Right lobe of liver (tissue), 4 donors: ENCODE data around the gene ZNF865.
"Not testable (repeated sequence)": the region's sequence is repeated elsewhere in the genome, so short reads cannot be mapped to it uniquely, and the experiment has no call there.

Source experiments
- CTCF ChIP-seq, 4 donors: fragments of 200-600 bp in 3 of 4; fragments of 450-650 bp in 1 of 4; IDR thresholded peaks; one replicate each; pipeline versions ENCODE4 v1.5.1 to v1.8.0; 2016 to 2022; ENCODE audit warnings: antibody characterized with exemption in 4 of 4, mild to moderate bottlenecking in 2 of 4
- POLR2A ChIP-seq: fragments of 450-650 bp; IDR thresholded peaks from one replicate; pipeline ENCODE4 v1.6.1; 2017; ENCODE audit warnings: antibody characterized with exemption, mild to moderate bottlenecking
- donor health status: DM: no; HTN: no; CAD: no.
- donor health status: DM: no; HTN: no; CAD: no.
- donor health status: DM: no; HTN: yes; CAD: no.

- TF ChIP-seq POLR2A; CTCF (IDR thresholded peaks at IDR 0.05): not testable (repeated sequence)
Observed at GRCh38 chr19:55583897-55584296, 21.6 kb upstream of the ZNF865 start.
